Measurements from ENCODE around the gene AMHR2. TPM values are rescaled to one million over a fixed set of nuclear protein-coding genes. Genes with fewer than 3 reads are reported as not detected.

The AMHR2 gene
- polyA plus RNA-seq, 1 donor (not counting 4 experiments of a cell fraction or from before 2014, with no cell fraction given) = 0.04 TPM

GRCh38 chr12:53427905-53428594, 4.4 kb downstream of the AMHR2 start:
- H4K20me1 ChIP-seq (ENCODE audit: control insufficient read depth, extremely low read depth, insufficient read depth, low read length) = no peaks in the 10 kb centered on the region
- no peak overlapping the region for H3K4me3 ChIP-seq (ENCODE audit: control insufficient read depth in 2 of 3, extremely low read depth in 1 of 3, insufficient read depth in 2 of 3, low read depth in 1 of 3, low read length in 3 of 3)
- peaks cover 9% of the 10 kb centered on the region for H3K9me1 ChIP-seq (ENCODE audit: control insufficient read depth, extremely low read depth, insufficient read depth, low read length)
- peak overlapping the region; percentile 37 for H3K9ac ChIP-seq (ENCODE audit: control insufficient read depth, extremely low read depth, insufficient read depth, low read length)
- H2AFZ ChIP-seq (ENCODE audit: control insufficient read depth, low read length) = no peak overlapping the region
- TF ChIP-seq CTCF (optimal IDR thresholded peaks at IDR 0.05 in 1 of 3, IDR thresholded peaks at IDR 0.05 in 1 of 3, conservative IDR thresholded peaks at IDR 0.05 in 1 of 3; ENCODE audit: extremely low read depth in 1 of 3, insufficient read depth in 2 of 3, low read length in 3 of 3) (no peak), EZH2 (IDR thresholded peaks at IDR 0.05; ENCODE audit: low read length) (no peak)
- FAIRE-seq (peak; percentile 94), DNase-seq (ENCODE audit: low read depth, low spot score) (peak; percentile 94)
- no peaks in the 10 kb centered on the region for H3K79me2 ChIP-seq (ENCODE audit: control insufficient read depth, insufficient read depth, low read length)
- no peaks in the 10 kb centered on the region for H3K27me3 ChIP-seq (ENCODE audit: control insufficient read depth, extremely low read depth, insufficient read depth, low read length)
- peak overlapping the region; percentile 36 for H3K27ac ChIP-seq (ENCODE audit: control insufficient read depth, insufficient read depth, low read length)
- dilution Hi-C loops (cut with MboI; ENCODE audit: extremely low pct_ligation_motif_present, low sequenced_read_pairs) = no loop called here
- no peaks in the 10 kb centered on the region for H3K36me3 ChIP-seq (ENCODE audit: control insufficient read depth in 2 of 2, extremely low read depth in 1 of 2, insufficient read depth in 2 of 2, low read length in 2 of 2)
- no peaks in the 10 kb centered on the region for H3K9me3 ChIP-seq (ENCODE audit: control insufficient read depth, low read depth, low read length)
- peaks cover 16% of the 10 kb centered on the region for H3K4me1 ChIP-seq (ENCODE audit: control insufficient read depth, extremely low read depth, insufficient read depth, low read length)
- peak overlapping the region; percentile 31 for H3K4me2 ChIP-seq (ENCODE audit: control insufficient read depth, extremely low read depth, insufficient read depth, low read depth, low read length)

GRCh38 chr12:53428741-53429140, 5.1 kb downstream of the AMHR2 start:
- Histone ChIP-seq H3K9me3 (ENCODE audit: control insufficient read depth, low read depth, low read length) (no peaks in the 10 kb centered on the region), H3K4me2 (ENCODE audit: control insufficient read depth, extremely low read depth, insufficient read depth, low read depth, low read length) (peak overlapping the region; percentile 20), H3K4me3 (ENCODE audit: control insufficient read depth in 2 of 3, extremely low read depth in 1 of 3, insufficient read depth in 2 of 3, low read depth in 1 of 3, low read length in 3 of 3) (no peak overlapping the region), H3K36me3 (ENCODE audit: control insufficient read depth in 2 of 2, extremely low read depth in 1 of 2, insufficient read depth in 2 of 2, low read length in 2 of 2) (no peaks in the 10 kb centered on the region), H3K9me1 (ENCODE audit: control insufficient read depth, extremely low read depth, insufficient read depth, low read length) (peaks cover 9% of the 10 kb centered on the region), H3K9ac (ENCODE audit: control insufficient read depth, extremely low read depth, insufficient read depth, low read length) (no peak overlapping the region), H4K20me1 (ENCODE audit: control insufficient read depth, extremely low read depth, insufficient read depth, low read length) (no peaks in the 10 kb centered on the region), H3K79me2 (ENCODE audit: control insufficient read depth, insufficient read depth, low read length) (no peaks in the 10 kb centered on the region), H3K27ac (ENCODE audit: control insufficient read depth, insufficient read depth, low read length) (peak overlapping the region; percentile 29), H3K27me3 (ENCODE audit: control insufficient read depth, extremely low read depth, insufficient read depth, low read length) (no peaks in the 10 kb centered on the region), H2AFZ (ENCODE audit: control insufficient read depth, low read length) (no peak overlapping the region), H3K4me1 (ENCODE audit: control insufficient read depth, extremely low read depth, insufficient read depth, low read length) (peaks cover 16% of the 10 kb centered on the region)
- no peak for DNase-seq (ENCODE audit: low read depth, low spot score)
- FAIRE-seq = no peak
- dilution Hi-C loops (cut with MboI; ENCODE audit: extremely low pct_ligation_motif_present, low sequenced_read_pairs) = no loop called here
- TF ChIP-seq EZH2 (IDR thresholded peaks at IDR 0.05; ENCODE audit: low read length) (no peak), CTCF (optimal IDR thresholded peaks at IDR 0.05 in 1 of 3, IDR thresholded peaks at IDR 0.05 in 1 of 3, conservative IDR thresholded peaks at IDR 0.05 in 1 of 3; ENCODE audit: extremely low read depth in 1 of 3, insufficient read depth in 2 of 3, low read length in 3 of 3) (no peak)

All from keratinocyte (primary cell).